Daoy (cell line): ENCODE data around the gene NPHS1. TPM values are rescaled to one million over a fixed set of nuclear protein-coding genes. Genes with fewer than 3 reads are reported as not detected.
"Not testable (repeated sequence)": the region's sequence is repeated elsewhere in the genome, so short reads cannot be mapped to it uniquely, and the experiment has no call there.

Experiments used
- DNase-seq: peaks from one replicate; pipeline ENCODE4 v3.0.0-alpha.2; 2015; ENCODE audit warnings: low read depth
- total RNA-seq: library from RNA; depleted of rRNA; stranded (reverse); fragments of >200 nt; shearing (Covaris generic); gene quantifications from 2 replicates; pipeline ENCODE4 v1.2.3, GENCODE V29; 2014

NPHS1 gene
- total RNA-seq, 1 experiment from 2014 or later, result not detected

- no peak for DNase-seq
Measured at GRCh38 chr19:35812220-35813042, 39.9 kb downstream of the NPHS1 start, which contains the start of gene PRODH2. Gene PRODH2 (minus strand): TSS chr19:35812845. CDS start chr19:35812805, 40 bp downstream.

- no peak for DNase-seq
Measured at GRCh38 chr19:35811317-35812219, 40.7 kb downstream of the NPHS1 start.

DNA sequence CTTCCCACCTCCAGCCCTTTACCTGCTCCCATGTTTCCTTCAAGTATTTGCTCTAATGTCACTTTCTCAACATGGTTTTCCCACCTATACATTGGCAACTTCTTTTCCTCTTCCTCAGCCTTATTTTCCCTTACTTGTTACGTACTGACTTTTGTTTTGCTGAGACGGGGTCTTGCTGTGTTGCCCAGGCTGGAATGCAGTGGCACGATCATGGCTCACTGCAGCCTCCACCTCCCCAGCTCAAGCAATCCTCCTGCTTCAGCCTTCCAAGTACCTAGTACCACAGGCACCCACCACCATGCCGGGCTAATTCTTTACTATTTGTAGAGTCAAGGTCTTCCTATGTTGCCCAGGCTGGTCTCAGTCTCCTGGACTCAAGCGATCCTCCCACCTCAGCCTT is 44.7 kb downstream of the NPHS1 start:
- DNase-seq, result no peak

DNA sequence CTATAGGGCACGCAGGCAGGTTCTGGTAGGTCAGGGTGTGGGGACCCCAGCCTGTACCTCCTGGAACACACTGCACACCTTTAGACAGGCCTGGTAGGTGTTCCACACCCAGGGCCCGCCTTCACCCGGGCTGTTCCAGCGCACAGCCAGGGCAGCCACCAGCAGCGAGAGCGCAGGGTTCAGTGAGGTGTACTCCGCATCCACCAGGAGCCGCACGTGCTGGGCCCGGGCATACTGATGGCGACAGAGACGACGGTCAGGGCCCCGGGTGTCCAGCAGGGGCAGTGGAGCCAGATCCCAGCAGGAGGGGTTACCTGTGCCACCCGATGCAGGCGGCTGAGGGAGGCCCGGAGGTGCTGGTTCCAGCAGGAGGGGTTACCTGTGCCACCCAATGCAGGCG is 45.7 kb downstream of the NPHS1 start:
- DNase-seq, result no peak

GRCh38 chr19:35805526-35806102 is 46.7 kb downstream of the NPHS1 start:
- no peak for DNase-seq

DNA sequence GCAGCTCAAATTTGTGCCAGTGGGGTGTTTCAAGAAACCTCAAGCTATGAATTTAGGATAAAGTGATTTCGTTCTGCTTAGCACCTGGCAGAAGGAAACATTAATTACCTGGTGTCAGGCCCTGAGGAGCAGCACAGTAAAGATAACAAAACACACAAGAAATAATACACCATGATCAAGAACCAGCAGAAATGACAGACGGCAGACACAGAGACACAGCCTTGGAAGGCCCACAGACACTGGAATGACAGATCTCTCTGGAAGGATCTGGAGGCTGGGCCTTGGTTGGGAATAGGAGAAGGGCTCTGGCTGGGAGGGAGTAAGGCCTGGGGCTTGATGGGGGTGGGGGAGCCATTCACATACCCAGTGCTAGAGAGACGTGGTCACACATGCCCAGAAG is 50.5 kb downstream of the NPHS1 start:
- DNase-seq, result no peak

DNA sequence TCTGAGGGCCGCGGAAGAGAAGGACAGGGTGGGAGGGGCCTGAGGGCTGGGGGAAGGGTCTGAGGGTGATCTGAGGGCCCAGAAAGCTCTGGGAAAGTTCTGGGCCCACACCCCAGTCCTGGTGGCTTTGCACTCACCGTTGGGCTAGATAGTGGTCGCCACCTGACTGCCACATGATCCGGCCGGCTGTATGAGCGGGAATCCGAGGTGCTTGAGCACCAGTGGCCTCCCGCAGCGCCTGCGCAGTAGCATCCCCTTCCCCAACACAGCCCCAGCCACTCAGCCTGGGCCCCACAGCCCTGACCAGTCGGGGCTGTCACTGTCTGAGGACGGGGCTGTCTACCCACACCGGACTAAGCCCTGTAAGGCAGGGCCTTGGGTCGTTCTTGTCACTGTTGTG is 54.6 kb downstream of the NPHS1 start:
- no peak for DNase-seq

- DNase-seq, result no peak
Measured at GRCh38 chr19:35796645-35797542, 55.4 kb downstream of the NPHS1 start.

GRCh38 chr19:35795564-35795963 is 56.7 kb downstream of the NPHS1 start:
- DNase-seq, result not testable (repeated sequence)

DNA sequence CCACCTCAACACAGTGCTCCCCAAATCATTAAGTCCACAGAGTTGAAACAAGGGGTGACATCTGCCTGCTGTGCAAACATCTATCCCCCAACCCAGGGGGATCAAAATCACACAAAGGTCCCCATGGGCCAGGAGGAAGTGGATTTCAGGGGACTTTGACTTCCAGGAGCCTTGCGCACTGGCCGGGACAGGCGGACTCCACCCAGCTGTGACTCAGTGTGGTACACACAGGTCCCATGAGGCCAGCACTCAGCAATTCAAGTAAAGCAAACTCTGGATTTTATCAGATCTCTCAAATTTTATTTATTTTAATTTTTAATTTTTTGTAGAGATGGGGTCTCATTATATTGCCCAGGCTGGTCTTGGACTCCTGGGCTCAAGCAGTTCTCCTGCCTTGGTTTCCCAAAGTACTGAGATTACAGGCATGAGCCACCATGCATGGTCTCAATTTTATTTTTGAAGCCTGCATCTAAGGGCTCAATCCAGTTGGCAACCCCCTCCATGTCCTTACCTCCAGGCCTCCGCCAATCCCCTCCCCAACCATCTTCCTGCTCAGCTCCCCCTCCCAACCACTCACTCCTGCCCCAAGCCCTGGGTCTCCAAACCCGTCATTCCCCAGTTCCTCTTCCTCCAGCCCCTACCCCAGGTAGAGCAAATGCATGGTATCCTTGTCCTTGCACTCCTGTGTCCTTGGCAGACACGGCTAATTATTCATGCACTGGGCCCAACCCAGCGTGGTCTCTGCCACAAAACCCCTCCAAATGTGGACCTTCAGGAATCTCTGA is 58.7 kb downstream of the NPHS1 start:
- peak; percentile 41 for DNase-seq

GRCh38 chr19:35792888-35793287 is 59.4 kb downstream of the NPHS1 start:
- no peak for DNase-seq

GRCh38 chr19:35792312-35792711 is 60.0 kb downstream of the NPHS1 start:
- DNase-seq, result no peak

DNA sequence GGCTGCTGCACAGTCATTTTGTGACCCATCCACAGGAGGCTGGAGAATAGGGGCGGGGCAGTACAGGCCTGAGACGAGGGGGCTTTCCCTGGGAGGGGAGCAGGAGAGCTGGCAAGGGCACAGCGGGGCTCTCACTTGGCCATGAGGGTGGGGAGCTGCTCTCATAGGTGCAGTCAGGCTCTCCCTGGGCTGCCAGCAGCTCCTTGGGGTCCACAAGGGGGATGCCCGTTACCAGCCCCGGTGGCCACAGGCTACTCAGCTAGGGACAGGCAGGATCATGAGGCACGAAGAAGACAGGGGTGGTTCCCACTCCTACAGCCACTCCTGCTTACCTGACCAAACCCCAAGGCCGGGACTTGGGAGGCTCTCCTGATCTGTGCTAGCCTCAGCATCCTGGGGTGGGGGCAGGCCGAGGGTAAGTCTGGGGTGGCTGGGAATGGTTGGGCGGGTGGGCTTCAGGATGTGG is 60.5 kb downstream of the NPHS1 start:
- no peak for DNase-seq

GRCh38 chr19:35790981-35791813 is 61.1 kb downstream of the NPHS1 start:
- no peak for DNase-seq

GRCh38 chr19:35789978-35790944 is 62.0 kb downstream of the NPHS1 start:
- DNase-seq, result no peak

- DNase-seq, result no peak
Measured at GRCh38 chr19:35789195-35789977, 62.9 kb downstream of the NPHS1 start.

GRCh38 chr19:35788205-35788960 is 63.9 kb downstream of the NPHS1 start:
- DNase-seq, result no peak
